Ureter (tissue), 1 donor: ENCODE measurements around the gene ZNRD2. TPM values are rescaled to one million over a fixed set of nuclear protein-coding genes. Genes with fewer than 3 reads are reported as not detected.
A peak's percentile ranks its signal among the peaks of the same experiment; 100 is the strongest.

Experiments
- DNase-seq: peaks from one replicate; pipeline ENCODE4 v3.0.0-alpha.2; 2020; ENCODE audit warnings: low spot score
- total RNA-seq: library from RNA; stranded (reverse); gene quantifications from one replicate; pipeline ENCODE4 v1.2.4, GENCODE V29; 2023
- donor health status: DM: yes; HTN: yes; CAD: no.

Gene ZNRD2
- total RNA-seq, 1 donor from 2014 or later = 50.3 TPM

GRCh38 chr11:65610404-65610803, 40.1 kb downstream of the ZNRD2 start:
- DNase-seq = no peak

- no peak for DNase-seq
Measured at GRCh38 chr11:65611028-65611757, 40.9 kb downstream of the ZNRD2 start.

- no peak for DNase-seq
Measured at GRCh38 chr11:65611758-65612603, 41.7 kb downstream of the ZNRD2 start.

- DNase-seq = no peak
Measured at GRCh38 chr11:65612691-65613090, 42.4 kb downstream of the ZNRD2 start.

- DNase-seq = no peak
Measured at GRCh38 chr11:65613091-65613928, 43.0 kb downstream of the ZNRD2 start.

- DNase-seq = peak; percentile 100
Measured at GRCh38 chr11:65615229-65615949, 45.1 kb downstream of the ZNRD2 start, which contains the start of gene PCNX3. PCNX3 (plus strand) TSS chr11:65615776; CDS start chr11:65616312, 536 bp downstream.

GRCh38 chr11:65615950-65616574, 45.8 kb downstream of the ZNRD2 start:
- no peak for DNase-seq

GRCh38 chr11:65616575-65617001, 46.3 kb downstream of the ZNRD2 start:
- no peak for DNase-seq

GRCh38 chr11:65617136-65617850, 47.0 kb downstream of the ZNRD2 start:
- DNase-seq = no peak

- DNase-seq = no peak
Measured at GRCh38 chr11:65617990-65618751, 47.9 kb downstream of the ZNRD2 start.

GRCh38 chr11:65618763-65619162, 48.5 kb downstream of the ZNRD2 start:
- DNase-seq = no peak

GRCh38 chr11:65619281-65619928, 49.1 kb downstream of the ZNRD2 start:
- no peak for DNase-seq

- no peak for DNase-seq
Measured at GRCh38 chr11:65620666-65621065, 50.4 kb downstream of the ZNRD2 start.

- no peak for DNase-seq
Measured at GRCh38 chr11:65621460-65621859, 51.2 kb downstream of the ZNRD2 start.

Other genes with a start within 250 kb of the ZNRD2 start
- gene DPF2, start 236.6 kb upstream of the ZNRD2 start, total RNA-seq = 61.5 TPM
- not detected for gene TIGD3, start 215.7 kb upstream of the ZNRD2 start, total RNA-seq
- 9.4 TPM for gene SLC25A45, start 187.8 kb upstream of the ZNRD2 start, total RNA-seq
- gene FRMD8, start 183.8 kb upstream of the ZNRD2 start, total RNA-seq = 31.2 TPM
- gene NEAT1, start 147.7 kb upstream of the ZNRD2 start, total RNA-seq = 1,155 TPM
- 19,443 TPM for gene MALAT1, start 71.4 kb upstream of the ZNRD2 start, total RNA-seq
- gene SCYL1, start 45.4 kb upstream of the ZNRD2 start, total RNA-seq = 62.9 TPM
- gene LTBP3, start 12.1 kb upstream of the ZNRD2 start, total RNA-seq = 120 TPM
- 21.9 TPM for gene FAM89B, start 2.1 kb downstream of the ZNRD2 start, total RNA-seq
- 122 TPM for gene EHBP1L1, start 5.6 kb downstream of the ZNRD2 start, total RNA-seq
- 0.83 TPM for gene KCNK7, start 25.3 kb downstream of the ZNRD2 start, total RNA-seq
- gene MAP3K11, start 43.7 kb downstream of the ZNRD2 start, total RNA-seq = 57.3 TPM
- 57.6 TPM for gene PCNX3, start 45.3 kb downstream of the ZNRD2 start, total RNA-seq
- gene SIPA1, start 67.6 kb downstream of the ZNRD2 start, total RNA-seq = 40.3 TPM
- 97.9 TPM for gene RELA, start 92.4 kb downstream of the ZNRD2 start, total RNA-seq
- 74.8 TPM for gene KAT5, start 141.8 kb downstream of the ZNRD2 start, total RNA-seq
- 29.8 TPM for gene RNASEH2C, start 150.3 kb downstream of the ZNRD2 start, total RNA-seq
- 13.5 TPM for gene AP5B1, start 210.5 kb downstream of the ZNRD2 start, total RNA-seq
- gene OVOL1, start 216.6 kb downstream of the ZNRD2 start, total RNA-seq = 25.8 TPM